OCI-LY7 (cell line): ENCODE data around the gene KRT80. TPM values are rescaled to one million over a fixed set of nuclear protein-coding genes. Genes with fewer than 3 reads are reported as not detected.
A peak's percentile ranks its signal among the peaks of the same experiment; 100 is the strongest.

ENCODE experiments used
- BruUV-seq: library from RNA; stranded (reverse); fragments of 400-500 nt; replicated peaks from 2 replicates; lab custom pipeline; 2021; lab: Mats Ljungman, UMichigan
- CTCF ChIA-PET: fragments of 300-600 bp; sonication (Branson Sonifier 250); formaldehyde crosslinking; loops from one replicate; lab custom pipeline; 2022; ENCODE audit warnings: antibody characterized with exemption; ENCODE audit not compliant: unreplicated experiment; lab: Charles Lee
- POLR2A ChIA-PET: fragments of 300-600 bp; sonication (Branson Sonifier 250); formaldehyde crosslinking; loops from one replicate; lab custom pipeline; 2022; ENCODE audit warnings: antibody characterized with exemption; lab: Charles Lee
- DNase-seq: peaks from one replicate; pipeline ENCODE4 v3.0.0-alpha.2; 2015; ENCODE audit warnings: low spot score
- H2AFZ ChIP-seq: fragments of 200-600 bp; sonication (generic), shearing (Covaris generic); 2 replicates; pipeline ENCODE4 v1.6.1; 2014; ENCODE audit warnings: mild to moderate bottlenecking, antibody characterized with exemption, low read length, moderate library complexity
- H3K27ac ChIP-seq: fragments of 200-600 bp; sonication (generic); 2 replicates; pipeline ENCODE4 v1.5.1; 2014; ENCODE audit warnings: mixed run types, low read depth, mild to moderate bottlenecking, moderate library complexity, low read length, inconsistent platforms; ENCODE audit not compliant: poor library complexity, severe bottlenecking
- H3K36me3 ChIP-seq: fragments of 200-600 bp; sonication (generic); 2 replicates; pipeline ENCODE4 v1.6.1; 2014; ENCODE audit warnings: mild to moderate bottlenecking, antibody characterized with exemption, low read length, moderate library complexity, mixed read lengths; ENCODE audit not compliant: insufficient read depth
- H3K4me1 ChIP-seq: fragments of 200-600 bp; sonication (generic); 2 replicates; pipeline ENCODE4 v1.5.1; 2014; ENCODE audit warnings: mild to moderate bottlenecking, low read length; ENCODE audit not compliant: insufficient read depth, poor library complexity, severe bottlenecking
- H3K4me2 ChIP-seq: fragments of 200-600 bp; sonication (generic); 2 replicates; pipeline ENCODE4 v1.6.1; 2014; ENCODE audit warnings: mild to moderate bottlenecking, low read length
- H3K4me3 ChIP-seq: fragments of 200-600 bp; sonication (generic); 2 replicates; pipeline ENCODE4 v1.5.1; 2014; ENCODE audit warnings: mild to moderate bottlenecking, low read depth, low read length; ENCODE audit not compliant: poor library complexity, severe bottlenecking
- H3K79me2 ChIP-seq: fragments of 200-600 bp; sonication (generic); 2 replicates; pipeline ENCODE4 v1.6.1; 2016; ENCODE audit warnings: low read depth, mild to moderate bottlenecking, low read length, moderate library complexity, mixed read lengths; ENCODE audit not compliant: insufficient read depth
- H3K9me2 ChIP-seq: fragments of 200-600 bp; sonication (generic); 2 replicates; pipeline ENCODE4 v1.6.1; 2016; ENCODE audit warnings: mild to moderate bottlenecking, low read length, mixed read lengths; ENCODE audit not compliant: insufficient read depth
- H3K9me3 ChIP-seq: fragments of 200-600 bp; sonication (generic); 2 replicates; pipeline ENCODE4 v1.6.1; 2014; ENCODE audit warnings: mild to moderate bottlenecking, mixed run types, low read length, mixed read lengths
- H4K20me1 ChIP-seq: fragments of 200-600 bp; sonication (generic); 2 replicates; pipeline ENCODE4 v1.6.1; 2014; ENCODE audit warnings: mild to moderate bottlenecking, antibody characterized with exemption, low read length, moderate library complexity, mixed read lengths; ENCODE audit not compliant: insufficient read depth
- EZH2phosphoT487 ChIP-seq: fragments of 200-600 bp; sonication (generic); IDR thresholded peaks from 2 replicates; pipeline ENCODE4 v1.6.1; 2018; ENCODE audit warnings: low read depth, borderline replicate concordance, mild to moderate bottlenecking, mixed run types, antibody characterized with exemption, low read length, moderate library complexity, mixed read lengths
- intact Hi-C: fragments of 100-400 bp; cut with micrococcal nuclease; formaldehyde crosslinking; loops from one replicate; pipeline ENCODE4 v1.10.0; 2022; ENCODE audit not compliant: unreplicated experiment
- total RNA-seq, 2 experiments: library from RNA; depleted of rRNA in 1 of 2; stranded (reverse); fragments of >200 nt in 1 of 2; shearing (Covaris generic) in 1 of 2; gene quantifications; 2 replicates each; pipeline ENCODE4 v1.2.3, GENCODE V29; 2014 to 2022
- TF ChIP-seq, protein P1 (sequence below): fragments of 200-600 bp; sonication (generic); conservative IDR thresholded peaks from 2 replicates; pipeline ENCODE4 v1.5.1; 2014; ENCODE audit warnings: mild to moderate bottlenecking, antibody characterized with exemption, low read length, moderate library complexity, mixed read lengths

Gene KRT80
- total RNA-seq, 2 experiments from 2014 or later, result not detected

DNA sequence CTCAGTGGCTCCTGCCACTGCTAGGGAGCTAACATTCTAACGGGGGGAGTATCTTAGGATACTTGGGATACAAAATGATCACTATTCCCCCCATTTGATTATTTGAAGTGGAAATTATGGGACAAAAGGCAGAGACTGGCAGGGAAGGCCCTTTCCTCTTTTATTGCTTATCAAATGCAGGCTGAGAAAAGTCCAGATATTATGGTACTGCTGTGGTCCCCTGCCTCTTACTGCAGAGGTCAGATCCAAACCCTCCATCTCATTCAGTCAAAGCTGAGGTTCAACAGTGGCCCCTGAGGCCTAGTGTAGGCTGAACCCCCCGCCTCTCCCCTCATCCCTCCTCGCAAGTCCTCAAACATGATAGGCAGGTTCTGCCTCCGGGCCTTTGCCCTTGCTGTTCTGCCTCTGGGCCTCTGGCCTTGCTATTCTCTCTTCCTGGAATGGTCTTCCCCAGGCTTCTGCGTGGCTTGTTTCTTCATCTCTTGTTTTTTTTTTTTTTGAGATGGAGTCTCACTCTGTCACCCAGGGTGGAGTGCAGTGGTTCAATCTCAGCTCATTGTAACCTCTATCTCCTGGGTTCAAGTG lies 34.2 kb downstream of the KRT80 start:
- Histone ChIP-seq H3K9me2 (no peaks in the 10 kb centered on the region), H3K27ac (no peak overlapping the region), H3K4me2 (no peak overlapping the region), H3K36me3 (no peaks in the 10 kb centered on the region), H2AFZ (no peak overlapping the region), H3K4me1 (no peaks in the 10 kb centered on the region), H3K9me3 (no peaks in the 10 kb centered on the region), H4K20me1 (no peaks in the 10 kb centered on the region), H3K79me2 (no peaks in the 10 kb centered on the region), H3K4me3 (no peak overlapping the region)
- BruUV-seq, result no TSS peak
- TF ChIP-seq, protein P1, sequence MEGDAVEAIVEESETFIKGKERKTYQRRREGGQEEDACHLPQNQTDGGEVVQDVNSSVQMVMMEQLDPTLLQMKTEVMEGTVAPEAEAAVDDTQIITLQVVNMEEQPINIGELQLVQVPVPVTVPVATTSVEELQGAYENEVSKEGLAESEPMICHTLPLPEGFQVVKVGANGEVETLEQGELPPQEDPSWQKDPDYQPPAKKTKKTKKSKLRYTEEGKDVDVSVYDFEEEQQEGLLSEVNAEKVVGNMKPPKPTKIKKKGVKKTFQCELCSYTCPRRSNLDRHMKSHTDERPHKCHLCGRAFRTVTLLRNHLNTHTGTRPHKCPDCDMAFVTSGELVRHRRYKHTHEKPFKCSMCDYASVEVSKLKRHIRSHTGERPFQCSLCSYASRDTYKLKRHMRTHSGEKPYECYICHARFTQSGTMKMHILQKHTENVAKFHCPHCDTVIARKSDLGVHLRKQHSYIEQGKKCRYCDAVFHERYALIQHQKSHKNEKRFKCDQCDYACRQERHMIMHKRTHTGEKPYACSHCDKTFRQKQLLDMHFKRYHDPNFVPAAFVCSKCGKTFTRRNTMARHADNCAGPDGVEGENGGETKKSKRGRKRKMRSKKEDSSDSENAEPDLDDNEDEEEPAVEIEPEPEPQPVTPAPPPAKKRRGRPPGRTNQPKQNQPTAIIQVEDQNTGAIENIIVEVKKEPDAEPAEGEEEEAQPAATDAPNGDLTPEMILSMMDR, result no peak
- no peak for TF ChIP-seq EZH2phosphoT487
- intact Hi-C loops, result loop anchor here (1.0 to 5.0 kb wide), 3 partner anchors 55 to 710 kb away; no protein-coding TSS in a partner anchor
- ChIA-PET POLR2A (interaction anchor here (0.7 kb wide), 1 partner anchor 35 kb away, joined by 3 read pairs; no protein-coding TSS in a partner anchor), CTCF (no interaction called here)
- no peak for DNase-seq

DNA sequence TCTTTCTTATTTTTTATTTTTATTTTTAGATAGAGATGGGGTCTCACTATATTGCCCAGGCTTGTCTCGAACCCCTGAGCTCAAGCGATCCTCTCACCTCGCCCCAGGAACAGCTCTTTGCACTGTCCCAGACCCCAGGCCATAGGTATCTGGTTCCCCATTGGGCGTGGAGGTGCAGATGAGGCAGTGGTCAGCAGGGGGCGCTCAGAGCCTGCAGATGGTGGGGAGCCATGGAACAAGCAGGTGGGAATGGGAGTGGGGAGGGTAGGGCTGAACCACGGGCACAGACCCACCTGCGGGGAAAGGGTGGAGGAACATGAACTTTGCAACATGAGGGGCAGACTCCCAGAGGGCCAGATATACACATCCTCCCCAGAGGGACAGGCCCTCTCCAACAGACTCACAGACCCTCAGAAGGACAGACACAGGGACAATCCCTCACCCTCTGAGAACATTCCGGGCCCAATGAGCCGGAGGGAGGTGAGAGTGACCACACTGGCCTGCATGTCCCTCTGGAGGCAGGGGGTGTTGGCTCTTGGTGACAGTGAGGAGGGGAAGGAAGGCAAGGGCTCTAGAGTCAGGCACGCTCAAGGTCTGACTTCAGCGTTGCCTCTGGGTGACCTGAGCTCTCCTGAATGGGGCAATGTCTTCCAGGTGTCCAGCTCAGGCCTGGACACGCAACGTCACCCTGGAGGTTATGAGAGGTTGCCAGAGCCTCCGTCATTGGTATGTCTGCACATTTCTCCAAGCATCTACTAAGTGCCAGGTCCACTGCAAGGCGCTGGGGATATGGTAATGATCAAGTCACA lies 34.9 kb downstream of the KRT80 start:
- no peak overlapping the region for H3K27ac ChIP-seq
- CTCF ChIA-PET, result interaction anchor here (1.0 to 1.1 kb wide), 2 partner anchors 9 to 69 kb away, joined by 3 read pairs; no protein-coding TSS in a partner anchor
- no peak overlapping the region for H2AFZ ChIP-seq
- peak; percentile 64 for DNase-seq
- H3K4me2 ChIP-seq, result no peak overlapping the region
- H3K36me3 ChIP-seq, result no peaks in the 10 kb centered on the region
- H3K4me1 ChIP-seq, result no peaks in the 10 kb centered on the region
- intact Hi-C loops, result loop anchor here (1.0 to 5.0 kb wide), 3 partner anchors 55 to 710 kb away; no protein-coding TSS in a partner anchor
- no peaks in the 10 kb centered on the region for H3K9me2 ChIP-seq
- no peaks in the 10 kb centered on the region for H4K20me1 ChIP-seq
- H3K79me2 ChIP-seq, result no peaks in the 10 kb centered on the region
- POLR2A ChIA-PET, result no interaction called here
- H3K9me3 ChIP-seq, result no peaks in the 10 kb centered on the region
- TF ChIP-seq, protein P1, result peak; percentile 99
- TF ChIP-seq EZH2phosphoT487, result no peak
- no peak overlapping the region for H3K4me3 ChIP-seq
- no TSS peak for BruUV-seq
